Right ventricle myocardium superior (tissue), 1 donor: Measurements from ENCODE around the gene C4A. TPM values are rescaled to one million over a fixed set of nuclear protein-coding genes. Genes with fewer than 3 reads are reported as not detected.

Experiments used
- ATAC-seq: fragments of 200-7000 bp; cut with Tn5 transposase; one replicate; pipeline ENCODE4 v1.9.1; 2020; ENCODE audit warnings: mild to moderate bottlenecking; ENCODE audit not compliant: poor library complexity
- DNase-seq: peaks from one replicate; pipeline ENCODE4 v3.0.0-alpha.2; 2020
- intact Hi-C: fragments of 100-400 bp; cut with DNase I; formaldehyde crosslinking; loops from one replicate; pipeline ENCODE4 v1.11.2; 2022
- total RNA-seq: library from RNA; stranded (reverse); fragmentation: NEBNext Ultra II Directional; extraction: Animal tissue kit (Norgen Biotek cat#: 25700); gene quantifications from one replicate; pipeline ENCODE4 v1.2.1, GENCODE V29; 2021
- donor health status: DM: no; HTN: yes; CAD: no; lungs with severe emphysema.

Gene C4A
- total RNA-seq, 1 donor from 2014 or later = 61.5 TPM

DNA sequence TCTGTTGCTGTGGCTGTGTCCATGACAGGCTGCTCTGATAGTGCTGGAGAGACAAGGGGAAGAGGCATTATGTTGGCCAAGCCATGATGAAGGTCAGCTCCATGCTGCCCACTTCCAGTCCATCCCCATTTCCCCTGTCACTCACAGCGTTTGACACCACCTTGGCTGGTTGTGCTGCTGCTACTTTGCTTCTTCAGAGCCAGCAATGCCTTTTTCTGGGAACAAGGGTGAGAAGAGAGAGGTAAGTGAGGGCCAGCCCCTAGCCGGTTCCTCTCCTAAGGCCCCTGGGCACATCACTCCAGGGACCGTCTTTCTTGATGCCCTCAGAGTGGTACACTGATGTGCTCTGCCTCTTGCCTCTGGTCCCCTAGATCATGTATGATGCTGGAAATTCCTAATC is 25.1 kb upstream of the C4A start:
- intact Hi-C loops = no loop called here
- DNase-seq (no peak), ATAC-seq (no peak)

DNA sequence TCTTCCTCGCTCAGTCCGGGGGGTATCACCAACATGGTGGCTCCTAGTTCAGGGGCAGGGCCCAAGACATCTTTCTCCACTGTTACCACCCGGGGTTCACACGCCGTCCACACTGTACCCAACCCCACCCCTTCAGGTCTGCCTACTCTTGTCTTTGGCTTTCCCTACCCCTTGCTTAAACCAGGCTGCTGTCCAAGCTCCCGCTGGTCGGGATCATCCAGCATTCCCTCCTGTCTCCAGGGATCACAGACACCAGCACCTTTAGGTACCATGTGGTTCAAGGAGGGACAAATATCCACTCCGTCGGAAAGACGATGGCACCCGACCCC is 23.5 kb upstream of the C4A start:
- intact Hi-C loops = no loop called here
- DNase-seq (no peak), ATAC-seq (peak; percentile 13)

DNA sequence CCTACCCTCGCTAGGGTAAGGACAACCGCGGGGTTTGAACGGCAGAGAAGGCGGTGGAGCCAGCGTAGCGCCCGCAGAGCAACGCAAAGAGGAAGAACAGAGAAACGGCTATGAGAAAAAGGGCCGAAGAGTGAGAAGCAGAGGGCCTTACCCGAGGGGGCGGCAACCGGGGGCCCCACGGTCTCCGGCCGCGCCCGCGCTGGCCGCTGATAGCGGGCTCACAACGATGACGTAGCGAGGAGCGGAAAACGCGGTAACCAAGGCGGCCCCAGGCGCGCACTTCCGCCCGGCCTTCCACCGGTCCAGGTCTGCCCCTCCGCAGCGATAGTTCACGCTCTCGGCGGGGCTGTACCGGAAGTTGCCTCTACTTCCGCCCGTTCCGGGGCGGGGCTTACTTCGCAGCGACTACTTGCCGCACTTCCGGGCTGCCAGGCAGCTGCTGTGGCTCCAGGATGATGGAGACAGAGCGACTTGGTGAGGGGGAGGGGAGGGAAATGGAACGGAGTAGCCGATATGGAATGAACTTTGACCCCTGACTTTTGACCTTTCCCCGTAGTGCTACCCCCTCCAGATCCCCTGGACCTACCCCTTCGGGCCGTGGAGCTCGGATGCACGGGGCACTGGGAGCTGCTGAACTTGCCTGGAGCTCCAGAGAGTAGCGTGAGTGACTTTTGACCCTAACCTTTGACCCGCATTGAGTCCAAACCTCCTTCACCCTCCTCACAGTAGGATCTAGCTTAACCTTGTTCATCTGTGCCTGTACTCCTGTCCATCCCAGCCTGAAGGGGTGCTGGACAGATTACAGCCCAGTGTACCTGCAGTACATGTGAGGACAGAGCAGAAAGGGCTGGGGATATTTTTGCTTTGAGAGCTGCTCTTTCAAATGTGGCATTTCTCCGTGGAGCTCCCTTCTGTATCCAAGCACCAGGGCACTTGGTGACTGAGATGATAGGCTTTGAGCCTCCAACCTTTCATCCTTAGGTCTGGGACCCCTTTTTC is 22.8 kb upstream of the C4A start, which contains the start of the genes NELFE and SKIC2:
TSS of gene NELFE (minus strand) at position 231 of the 999 bp plus-strand sequence. CDS start 525 bp downstream, outside the sequence.
TSS of gene SKIC2 (plus strand) at position 435 of the 999 bp plus-strand sequence. CDS start at position 453, 18 bp downstream.
- DNase-seq (peak; percentile 99), ATAC-seq (peak; percentile 100)
- intact Hi-C loops = no loop called here

DNA sequence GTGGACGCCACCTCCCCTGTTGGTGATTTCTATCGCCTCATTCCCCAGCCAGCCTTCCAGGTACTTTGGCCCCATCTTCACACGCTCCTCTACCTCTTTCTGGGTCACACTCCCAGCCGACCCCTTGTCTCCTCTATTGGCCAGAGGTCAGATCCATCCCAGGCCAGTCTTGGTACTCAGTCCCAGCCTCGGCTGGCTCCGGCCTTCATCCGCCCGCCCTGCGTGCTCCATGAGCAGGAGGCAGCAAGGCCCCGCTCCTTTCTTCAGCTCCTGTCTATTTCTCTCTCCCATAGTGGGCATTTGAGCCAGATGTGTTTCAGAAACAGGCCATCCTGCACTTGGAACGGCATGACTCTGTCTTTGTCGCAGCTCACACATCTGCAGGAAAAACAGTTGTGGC is 20.2 kb upstream of the C4A start:
- intact Hi-C loops = no loop called here
- DNase-seq (no peak), ATAC-seq (no peak)

DNA sequence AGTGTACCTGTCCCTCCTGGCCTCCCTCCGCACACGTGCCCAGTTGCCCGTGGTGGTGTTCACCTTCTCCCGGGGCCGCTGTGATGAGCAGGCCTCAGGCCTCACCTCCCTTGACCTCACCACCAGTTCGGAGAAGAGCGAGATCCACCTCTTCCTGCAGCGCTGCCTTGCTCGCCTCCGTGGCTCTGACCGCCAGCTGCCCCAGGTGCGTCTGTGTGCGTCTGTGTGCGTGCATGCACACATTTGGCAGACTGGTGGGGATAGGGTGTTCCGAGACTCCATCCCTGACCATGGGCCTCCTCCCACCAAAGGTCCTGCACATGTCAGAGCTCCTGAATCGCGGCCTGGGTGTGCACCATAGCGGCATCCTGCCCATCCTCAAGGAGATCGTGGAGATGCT is 17.9 kb upstream of the C4A start:
- ATAC-seq = no peak
- intact Hi-C loops = no loop called here
- DNase-seq = peak; percentile 24

DNA sequence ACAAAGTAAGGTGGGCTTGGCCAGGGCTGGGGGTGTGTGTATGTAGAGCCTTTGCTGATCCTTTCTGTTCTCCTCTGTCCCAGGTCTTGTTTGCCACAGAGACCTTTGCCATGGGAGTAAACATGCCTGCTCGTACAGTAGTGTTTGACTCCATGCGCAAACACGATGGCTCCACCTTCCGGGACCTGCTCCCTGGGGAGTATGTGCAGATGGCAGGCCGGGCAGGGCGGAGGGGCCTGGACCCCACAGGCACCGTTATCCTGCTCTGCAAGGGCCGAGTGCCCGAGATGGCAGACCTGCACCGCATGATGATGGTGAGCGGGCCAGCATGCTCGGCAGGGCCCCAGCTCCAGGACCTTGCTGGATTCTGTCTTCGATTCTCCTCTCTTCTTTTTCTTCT is 16.2 kb upstream of the C4A start:
- no peak for DNase-seq

DNA sequence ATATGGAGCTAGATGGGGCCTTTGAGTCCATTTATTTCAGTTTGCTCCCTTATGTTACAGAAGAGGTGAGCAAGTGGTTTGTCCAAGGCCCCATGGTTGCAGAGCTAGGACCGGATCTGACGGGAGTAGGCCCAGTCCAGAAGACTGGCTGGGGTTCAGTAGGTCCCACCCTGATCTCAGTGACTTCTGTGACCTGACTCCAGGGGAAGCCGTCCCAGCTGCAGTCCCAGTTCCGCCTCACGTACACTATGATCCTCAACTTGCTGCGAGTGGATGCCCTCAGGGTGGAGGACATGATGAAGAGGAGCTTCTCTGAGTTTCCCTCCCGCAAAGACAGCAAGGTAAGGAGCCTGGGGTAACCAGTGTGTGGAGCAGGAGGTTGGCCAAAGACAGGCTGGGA is 15.4 kb upstream of the C4A start:
- intact Hi-C loops = no loop called here
- ATAC-seq (no peak), DNase-seq (no peak)

More for the DNA sequence above, 16.2 kb upstream of the C4A start:
- intact Hi-C loops = no loop called here
- no peak for ATAC-seq

DNA sequence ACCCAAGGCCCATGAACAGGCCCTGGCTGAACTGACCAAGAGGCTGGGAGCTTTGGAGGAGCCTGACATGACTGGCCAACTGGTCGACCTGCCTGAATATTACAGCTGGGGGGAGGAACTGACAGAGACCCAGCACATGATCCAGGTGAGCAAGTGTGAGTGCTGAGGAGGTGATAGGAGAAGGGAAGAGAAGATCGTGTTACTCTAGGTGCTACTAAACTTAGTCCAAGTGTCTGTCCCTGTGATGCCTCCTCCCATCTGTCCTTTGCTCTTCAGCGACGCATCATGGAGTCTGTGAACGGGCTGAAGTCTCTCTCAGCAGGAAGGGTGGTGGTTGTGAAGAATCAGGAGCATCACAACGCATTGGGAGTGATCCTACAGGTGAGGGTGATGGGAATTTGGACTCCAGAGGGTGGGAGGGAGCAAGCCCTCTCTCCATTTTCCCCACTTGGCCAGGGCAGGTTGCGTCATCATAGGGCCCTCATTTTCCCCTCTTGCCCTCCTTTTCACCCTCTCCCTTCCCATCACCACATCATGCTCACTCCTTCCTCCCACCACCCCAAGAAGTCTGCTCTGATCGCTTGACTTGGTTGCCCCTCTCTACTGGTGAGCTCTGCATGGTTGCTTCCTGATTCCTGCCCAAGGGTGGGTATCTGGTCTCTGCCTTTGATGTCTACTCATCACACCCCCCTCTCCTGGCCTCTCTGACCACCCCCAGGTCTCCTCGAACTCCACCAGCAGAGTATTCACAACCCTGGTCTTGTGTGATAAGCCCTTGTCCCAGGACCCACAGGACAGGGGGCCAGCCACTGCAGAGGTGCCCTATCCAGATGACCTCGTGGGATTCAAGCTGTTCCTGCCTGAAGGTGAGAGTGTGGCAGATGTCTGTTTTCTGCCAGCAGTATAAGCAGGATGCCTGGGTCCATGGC is 14.6 kb upstream of the C4A start:
- no peak for ATAC-seq
- DNase-seq = peak; percentile 22
- intact Hi-C loops = no loop called here

DNA sequence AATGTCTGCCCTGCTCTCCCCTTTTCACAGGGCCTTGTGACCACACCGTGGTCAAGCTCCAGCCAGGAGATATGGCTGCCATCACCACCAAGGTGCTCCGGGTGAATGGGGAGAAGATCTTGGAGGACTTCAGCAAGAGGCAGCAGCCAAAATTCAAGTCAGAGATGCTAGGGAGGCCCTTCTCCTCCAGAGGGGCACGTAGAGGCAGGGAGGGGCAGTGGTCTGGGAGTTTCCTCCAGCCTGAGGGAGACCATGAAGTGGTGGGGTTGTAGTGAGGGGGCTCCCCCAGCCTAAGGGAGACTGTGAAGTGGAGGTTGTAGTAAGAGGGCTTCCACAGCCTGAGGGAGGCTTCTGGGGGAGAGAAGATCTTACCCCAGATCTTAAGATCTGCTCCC is 13.9 kb upstream of the C4A start:
- ATAC-seq (no peak), DNase-seq (peak; percentile 8)
- intact Hi-C loops = no loop called here

DNA sequence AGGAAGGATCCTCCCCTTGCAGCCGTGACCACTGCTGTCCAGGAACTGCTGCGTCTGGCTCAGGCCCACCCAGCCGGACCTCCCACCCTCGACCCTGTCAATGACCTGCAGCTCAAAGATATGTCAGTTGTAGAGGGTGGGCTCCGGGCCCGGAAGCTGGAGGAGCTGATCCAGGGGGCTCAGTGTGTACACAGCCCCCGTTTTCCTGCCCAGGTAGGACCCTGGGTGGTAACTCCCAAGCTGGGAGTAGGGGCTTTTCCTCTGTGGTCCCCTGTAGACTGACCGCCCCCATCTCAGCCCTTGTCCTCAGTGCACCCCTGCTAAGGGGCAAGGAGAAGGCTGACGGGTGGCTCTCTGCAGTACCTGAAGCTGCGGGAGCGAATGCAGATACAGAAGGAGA is 13.5 kb upstream of the C4A start:
- no peak for DNase-seq
- intact Hi-C loops = no loop called here
- no peak for ATAC-seq

DNA sequence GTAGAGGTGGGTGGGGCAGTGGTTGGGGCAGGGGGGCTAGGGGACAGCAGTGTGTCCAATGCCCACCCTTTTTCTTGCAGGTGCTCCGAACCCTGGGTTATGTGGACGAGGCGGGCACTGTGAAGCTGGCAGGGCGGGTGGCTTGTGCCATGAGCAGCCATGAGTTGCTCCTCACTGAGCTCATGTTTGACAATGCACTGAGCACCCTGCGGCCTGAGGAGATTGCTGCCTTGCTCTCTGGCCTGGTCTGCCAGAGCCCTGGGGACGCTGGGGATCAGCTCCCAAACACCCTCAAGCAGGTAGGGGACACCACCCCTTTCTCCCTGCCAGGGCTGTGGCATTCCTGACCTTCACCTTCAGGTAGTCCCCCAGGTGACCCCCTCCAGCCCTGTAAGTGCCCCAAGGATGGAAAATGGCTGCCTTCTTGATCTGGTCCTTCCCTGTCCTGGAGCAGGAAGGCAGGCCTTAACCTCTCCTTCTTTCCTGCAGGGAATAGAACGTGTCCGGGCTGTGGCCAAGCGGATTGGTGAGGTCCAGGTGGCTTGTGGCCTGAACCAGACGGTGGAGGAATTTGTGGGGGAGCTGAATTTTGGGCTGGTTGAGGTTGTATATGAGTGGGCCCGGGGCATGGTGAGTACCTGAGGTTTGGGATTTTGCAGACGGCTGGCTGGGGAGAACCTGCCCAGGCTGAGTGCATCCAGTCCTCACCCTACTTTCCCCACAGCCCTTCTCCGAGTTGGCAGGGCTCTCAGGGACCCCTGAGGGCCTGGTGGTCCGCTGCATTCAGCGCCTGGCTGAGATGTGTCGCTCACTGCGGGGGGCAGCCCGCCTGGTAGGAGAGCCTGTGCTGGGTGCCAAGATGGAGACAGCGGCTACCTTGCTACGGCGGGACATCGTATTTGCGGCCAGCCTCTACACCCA is 12.8 kb upstream of the C4A start:
- no peak for DNase-seq
- ATAC-seq = no peak
- intact Hi-C loops = no loop called here

DNA sequence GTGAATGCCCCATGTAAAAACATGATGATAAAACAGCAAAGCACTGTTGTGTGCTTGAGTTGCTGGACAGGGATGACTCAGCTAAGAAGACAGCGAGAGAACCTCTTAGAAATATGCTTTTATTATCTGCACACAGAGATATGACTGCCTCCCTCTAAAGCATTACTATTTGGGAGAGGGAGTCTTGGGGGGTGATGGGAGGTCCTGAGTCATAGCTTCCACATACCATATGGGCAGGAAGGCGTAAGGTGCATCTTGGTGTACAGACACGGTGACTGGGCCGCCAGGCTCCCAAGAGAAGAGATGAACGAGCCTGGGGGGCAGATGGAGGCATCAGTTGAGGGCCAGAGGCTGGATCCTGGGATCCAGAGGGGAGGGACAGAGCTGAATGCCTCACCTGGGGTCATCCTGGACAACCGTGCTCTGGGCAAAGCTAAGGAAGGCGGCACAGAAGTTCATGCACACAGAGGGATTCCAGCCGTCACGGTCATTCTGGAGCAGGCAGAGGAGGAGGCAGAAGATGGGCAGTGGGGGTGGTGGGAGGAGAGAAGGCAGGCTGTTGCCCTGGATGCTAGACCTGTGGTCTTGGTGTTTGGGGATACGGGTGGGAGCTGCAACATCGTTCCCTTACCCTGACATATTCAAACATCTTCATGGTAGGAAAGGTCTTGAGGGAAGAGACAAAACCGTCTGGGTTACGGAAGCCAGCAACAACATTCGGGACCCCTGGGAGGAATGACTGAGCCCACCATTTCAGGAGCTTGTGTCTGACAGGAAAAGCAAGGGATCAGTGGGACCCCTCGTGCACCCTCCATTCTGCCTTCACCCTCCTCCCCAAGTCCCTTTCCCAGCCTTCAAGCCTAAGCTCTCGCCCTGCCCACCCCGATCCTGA is 11.9 kb upstream of the C4A start:
- ATAC-seq (no peak), DNase-seq (no peak)
- intact Hi-C loops = no loop called here

DNA sequence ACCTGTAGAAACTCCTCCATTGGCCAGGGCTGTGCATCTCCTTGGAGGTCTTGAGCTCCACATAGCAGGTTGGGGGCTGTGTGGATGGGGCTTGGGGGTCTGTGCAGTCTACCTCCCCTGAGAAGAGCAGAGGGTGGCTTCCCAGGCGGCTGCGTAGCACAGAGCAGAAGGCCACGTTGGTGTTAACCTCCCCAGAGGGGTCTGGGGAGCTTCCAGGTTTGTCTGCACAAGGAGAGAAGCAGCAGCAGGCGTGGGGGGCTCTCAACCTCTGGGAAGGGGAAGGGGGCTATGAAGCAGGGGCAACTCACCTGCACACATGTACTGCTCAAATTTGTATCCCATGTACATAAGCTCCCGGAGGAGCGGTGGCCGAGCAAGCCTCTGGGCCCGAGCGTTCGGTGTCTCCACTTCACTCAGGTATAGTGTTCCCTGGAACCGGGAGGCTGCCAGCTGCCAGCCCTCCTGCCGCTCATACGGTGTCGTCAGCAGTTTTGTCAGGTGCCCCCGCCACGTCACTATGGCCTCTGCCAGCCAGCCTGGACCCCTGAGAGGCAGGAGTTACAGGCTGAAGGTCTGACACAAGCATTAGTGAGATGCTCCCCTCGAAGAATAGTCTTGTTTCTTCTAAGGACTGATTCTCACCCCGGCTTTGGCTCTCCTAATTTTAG is 11.1 kb upstream of the C4A start:
- no peak for ATAC-seq
- DNase-seq = no peak
- intact Hi-C loops = no loop called here

DNA sequence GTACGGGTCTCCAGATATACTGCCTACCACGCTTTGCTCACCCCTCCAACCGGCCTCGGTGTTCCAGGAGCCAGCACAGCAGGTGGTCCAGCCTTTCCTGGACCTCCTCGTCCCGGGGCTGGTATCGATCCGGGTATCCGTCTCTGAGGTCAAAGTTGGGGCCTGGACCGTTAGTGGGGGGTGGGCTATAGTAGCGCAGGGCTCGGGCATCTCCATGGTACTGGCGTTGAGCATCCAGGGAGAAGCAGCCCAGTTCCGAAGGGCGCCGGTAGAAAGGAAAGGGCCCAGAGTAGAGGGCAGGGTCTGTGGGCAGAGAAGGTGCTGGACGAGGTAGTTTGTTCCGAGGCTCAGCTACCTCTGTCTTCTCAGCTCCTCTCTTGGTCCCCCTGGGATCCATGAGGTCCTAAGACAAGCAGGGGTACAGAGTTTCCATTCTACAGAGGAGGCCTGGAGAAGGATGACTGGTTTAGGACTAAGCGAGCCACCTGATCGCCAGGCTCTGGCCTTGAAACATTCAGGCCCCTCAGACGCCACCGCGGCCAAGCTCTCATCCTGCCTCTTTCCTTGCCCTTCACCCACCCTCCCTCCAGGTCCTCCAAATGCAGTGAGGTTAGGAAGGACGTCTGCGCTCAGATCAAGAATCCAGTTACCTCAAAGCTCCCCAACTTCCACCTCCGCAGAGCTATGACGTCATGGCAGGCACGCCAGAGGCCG is 10.4 kb upstream of the C4A start:
- ATAC-seq (no peak), DNase-seq (no peak)
- intact Hi-C loops = no loop called here

DNA sequence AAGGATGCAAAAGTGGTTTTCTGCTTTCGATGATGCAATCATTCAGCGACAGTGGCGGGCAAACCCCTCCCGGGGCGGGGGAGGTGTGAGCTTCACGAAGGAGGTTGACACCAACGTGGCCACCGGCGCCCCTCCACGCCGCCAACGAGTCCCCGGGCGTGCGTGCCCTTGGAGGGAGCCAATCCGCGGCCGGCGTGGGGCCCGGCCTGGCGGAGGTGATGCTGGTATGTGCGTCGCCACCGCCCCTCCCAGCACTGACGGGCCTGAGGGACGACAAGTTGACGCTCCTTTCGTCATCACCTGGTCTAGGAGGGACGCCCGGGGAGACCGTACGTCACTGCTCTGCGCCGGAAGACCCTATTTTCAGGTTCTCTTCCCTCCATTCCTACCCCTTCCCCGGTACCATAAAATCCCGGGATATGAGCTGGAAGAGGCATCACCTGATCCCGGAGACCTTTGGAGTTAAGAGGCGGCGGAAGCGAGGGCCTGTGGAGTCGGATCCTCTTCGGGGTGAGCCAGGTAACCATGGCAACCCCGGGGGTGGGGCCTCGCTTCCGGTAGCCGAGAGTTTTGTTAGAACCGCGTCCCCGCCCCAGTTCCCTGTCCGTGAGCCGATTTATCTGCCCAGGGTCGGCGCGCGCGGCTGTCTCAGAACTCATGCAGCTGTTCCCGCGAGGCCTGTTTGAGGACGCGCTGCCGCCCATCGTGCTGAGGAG is 9.7 kb upstream of the C4A start, which contains the start of gene DXO:
TSS of gene DXO (minus strand) at position 146 of the 716 bp plus-strand sequence. CDS start 463 bp downstream, outside the sequence.
- peak; percentile 97 for DNase-seq
- intact Hi-C loops = no loop called here
- ATAC-seq = peak; percentile 97
